PC-9 (cell line): ENCODE results near the gene TBRG4.

Source experiments
- CTCF ChIP-seq: fragments of 200-600 bp; sonication (generic); conservative IDR thresholded peaks from 2 replicates; pipeline ENCODE4 v1.6.1; 2017; ENCODE audit warnings: mixed run types, antibody characterized with exemption, mild to moderate bottlenecking, moderate library complexity
- EZH2 ChIP-seq: fragments of 200-600 bp; sonication (generic); IDR thresholded peaks from 2 replicates; pipeline ENCODE4 v1.8.0; 2017; ENCODE audit warnings: antibody characterized with exemption, low read depth

GRCh38 chr7:45158471-45158870 is 47.0 kb upstream of the TBRG4 start:
- TF ChIP-seq CTCF, result no peak
- TF ChIP-seq EZH2, result no peak
